ENCODE results near the gene PLA2G6.
A peak's percentile ranks its signal among the peaks of the same experiment; 100 is the strongest.

PLA2G6 gene, protein sequence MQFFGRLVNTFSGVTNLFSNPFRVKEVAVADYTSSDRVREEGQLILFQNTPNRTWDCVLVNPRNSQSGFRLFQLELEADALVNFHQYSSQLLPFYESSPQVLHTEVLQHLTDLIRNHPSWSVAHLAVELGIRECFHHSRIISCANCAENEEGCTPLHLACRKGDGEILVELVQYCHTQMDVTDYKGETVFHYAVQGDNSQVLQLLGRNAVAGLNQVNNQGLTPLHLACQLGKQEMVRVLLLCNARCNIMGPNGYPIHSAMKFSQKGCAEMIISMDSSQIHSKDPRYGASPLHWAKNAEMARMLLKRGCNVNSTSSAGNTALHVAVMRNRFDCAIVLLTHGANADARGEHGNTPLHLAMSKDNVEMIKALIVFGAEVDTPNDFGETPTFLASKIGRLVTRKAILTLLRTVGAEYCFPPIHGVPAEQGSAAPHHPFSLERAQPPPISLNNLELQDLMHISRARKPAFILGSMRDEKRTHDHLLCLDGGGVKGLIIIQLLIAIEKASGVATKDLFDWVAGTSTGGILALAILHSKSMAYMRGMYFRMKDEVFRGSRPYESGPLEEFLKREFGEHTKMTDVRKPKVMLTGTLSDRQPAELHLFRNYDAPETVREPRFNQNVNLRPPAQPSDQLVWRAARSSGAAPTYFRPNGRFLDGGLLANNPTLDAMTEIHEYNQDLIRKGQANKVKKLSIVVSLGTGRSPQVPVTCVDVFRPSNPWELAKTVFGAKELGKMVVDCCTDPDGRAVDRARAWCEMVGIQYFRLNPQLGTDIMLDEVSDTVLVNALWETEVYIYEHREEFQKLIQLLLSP

GRCh38 chr22:38181453-38182200 is at the start of gene PLA2G6:
Gene PLA2G6 (minus strand): TSS chr22:38181830. CDS start chr22:38169426, 12,404 bp downstream.
- DNase-seq (ENCODE audit: low read depth), result peak; percentile 91

DNA sequence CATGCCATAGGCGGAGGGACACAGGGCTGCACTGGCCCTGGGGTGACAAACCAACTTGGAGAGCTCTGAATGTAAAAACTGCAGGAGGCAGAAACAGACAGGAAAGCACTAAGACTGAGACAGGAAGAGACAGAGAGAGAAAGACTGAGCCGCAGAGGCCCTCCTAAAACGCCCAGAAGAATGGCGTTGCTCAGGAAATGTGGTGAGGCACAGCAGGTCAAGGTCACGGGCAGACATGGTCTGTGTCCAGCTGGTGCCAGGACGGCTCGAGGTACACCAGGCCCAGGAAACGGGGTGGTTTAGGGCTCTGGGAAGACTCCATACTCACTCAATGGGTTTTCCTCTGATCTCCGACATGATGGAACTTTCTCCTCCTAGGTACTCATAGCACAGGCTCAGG is 49.3 kb upstream of the PLA2G6 start:
- no peak for DNase-seq (ENCODE audit: low read depth)

DNA sequence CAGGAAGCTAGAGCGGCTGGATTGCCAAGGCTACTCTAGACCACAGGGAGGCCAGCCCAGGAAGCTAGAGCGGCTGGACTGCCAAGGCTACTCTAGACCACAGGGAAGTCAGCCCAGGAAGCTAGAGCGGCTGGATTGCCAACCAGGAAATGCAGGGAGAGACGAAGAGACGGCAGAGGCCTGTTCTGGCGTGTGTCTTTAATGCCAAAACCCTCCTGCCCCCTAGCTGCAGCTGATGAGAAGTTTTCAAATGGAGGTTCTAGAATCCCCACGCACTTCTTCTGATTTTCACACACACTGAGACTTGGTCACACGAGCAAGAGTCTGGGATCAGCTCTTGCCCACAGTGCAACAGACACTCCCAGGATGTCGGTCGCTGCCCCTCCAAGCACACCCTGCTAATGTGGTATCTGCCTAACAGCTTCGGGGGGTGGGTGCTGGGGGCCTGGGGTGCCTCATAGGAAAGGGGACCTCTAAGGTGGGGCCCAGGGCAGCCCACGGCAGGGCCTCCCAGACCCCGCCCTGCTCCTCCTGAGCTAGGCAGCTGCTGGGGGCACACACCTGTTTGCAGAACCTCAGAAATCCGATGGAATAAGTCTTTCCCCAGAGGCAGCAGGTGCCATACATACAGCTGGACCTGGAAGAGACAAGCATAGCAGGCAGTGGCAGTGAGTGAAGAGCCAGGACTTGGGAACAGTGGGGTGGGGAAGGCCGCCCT is 48.6 kb upstream of the PLA2G6 start:
- no peak for DNase-seq (ENCODE audit: low read depth)

GRCh38 chr22:38228873-38229740 is 47.5 kb upstream of the PLA2G6 start:
- DNase-seq (ENCODE audit: low read depth), result peak; percentile 44

GRCh38 chr22:38228326-38228872 is 46.8 kb upstream of the PLA2G6 start:
- no peak for DNase-seq (ENCODE audit: low read depth)

DNA sequence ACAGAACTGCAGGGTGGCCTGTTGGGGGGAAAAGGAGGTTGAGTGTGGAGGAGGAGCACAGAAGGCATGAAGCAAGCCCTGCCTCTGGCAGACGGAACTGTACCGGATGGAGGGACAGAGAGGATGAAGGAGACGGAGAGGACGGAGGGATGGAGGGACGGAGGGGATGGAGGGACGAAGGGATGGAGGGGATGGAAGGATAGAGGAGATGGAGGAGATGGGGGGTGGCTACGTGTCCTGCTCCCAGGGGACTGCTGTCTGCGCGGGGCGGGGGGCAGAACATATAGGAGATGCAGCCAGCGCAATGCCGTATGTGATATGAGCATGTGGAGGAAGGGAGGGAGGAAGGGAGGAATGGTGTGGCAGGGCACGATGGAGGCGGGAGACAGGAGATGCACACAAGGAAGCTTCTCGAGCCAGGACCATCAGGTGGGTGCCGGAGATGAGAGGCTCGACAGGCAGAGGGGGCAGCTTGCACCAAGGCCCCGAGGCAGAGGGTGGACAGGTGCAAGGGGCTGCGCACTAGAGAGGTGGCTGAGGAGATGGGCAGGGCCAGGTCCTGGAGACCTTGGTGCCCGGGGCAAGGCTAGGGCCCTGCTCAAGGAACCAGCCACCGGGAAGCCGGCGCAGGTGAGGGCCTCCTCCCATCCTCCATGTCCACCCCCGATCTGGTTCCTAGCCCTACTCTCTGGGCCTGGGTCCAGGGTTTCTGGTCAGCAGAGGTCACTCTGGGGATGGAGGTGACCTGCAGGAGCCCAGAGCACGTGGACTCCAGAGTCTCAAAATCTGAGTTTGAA is 45.4 kb upstream of the PLA2G6 start:
- no peak for DNase-seq (ENCODE audit: low read depth)

GRCh38 chr22:38223289-38223960 is 41.8 kb upstream of the PLA2G6 start:
- no peak for DNase-seq (ENCODE audit: low read depth)

DNA sequence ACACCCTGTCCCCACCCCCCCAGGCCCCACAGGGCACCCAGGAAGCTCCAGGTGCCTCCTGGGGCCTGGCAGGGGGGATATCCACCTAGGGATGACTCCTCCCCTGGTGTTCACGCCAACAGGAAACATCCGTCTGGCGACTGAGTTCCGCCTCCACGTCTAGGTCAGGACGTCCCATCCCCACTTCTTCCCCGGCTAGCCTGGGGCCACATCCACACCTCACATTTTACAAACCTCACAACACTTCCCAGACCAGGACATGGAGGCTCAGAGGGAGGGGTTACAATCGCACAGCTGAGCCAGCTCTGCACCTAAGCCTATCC is 41.1 kb upstream of the PLA2G6 start:
- no peak for DNase-seq (ENCODE audit: low read depth)

DNA sequence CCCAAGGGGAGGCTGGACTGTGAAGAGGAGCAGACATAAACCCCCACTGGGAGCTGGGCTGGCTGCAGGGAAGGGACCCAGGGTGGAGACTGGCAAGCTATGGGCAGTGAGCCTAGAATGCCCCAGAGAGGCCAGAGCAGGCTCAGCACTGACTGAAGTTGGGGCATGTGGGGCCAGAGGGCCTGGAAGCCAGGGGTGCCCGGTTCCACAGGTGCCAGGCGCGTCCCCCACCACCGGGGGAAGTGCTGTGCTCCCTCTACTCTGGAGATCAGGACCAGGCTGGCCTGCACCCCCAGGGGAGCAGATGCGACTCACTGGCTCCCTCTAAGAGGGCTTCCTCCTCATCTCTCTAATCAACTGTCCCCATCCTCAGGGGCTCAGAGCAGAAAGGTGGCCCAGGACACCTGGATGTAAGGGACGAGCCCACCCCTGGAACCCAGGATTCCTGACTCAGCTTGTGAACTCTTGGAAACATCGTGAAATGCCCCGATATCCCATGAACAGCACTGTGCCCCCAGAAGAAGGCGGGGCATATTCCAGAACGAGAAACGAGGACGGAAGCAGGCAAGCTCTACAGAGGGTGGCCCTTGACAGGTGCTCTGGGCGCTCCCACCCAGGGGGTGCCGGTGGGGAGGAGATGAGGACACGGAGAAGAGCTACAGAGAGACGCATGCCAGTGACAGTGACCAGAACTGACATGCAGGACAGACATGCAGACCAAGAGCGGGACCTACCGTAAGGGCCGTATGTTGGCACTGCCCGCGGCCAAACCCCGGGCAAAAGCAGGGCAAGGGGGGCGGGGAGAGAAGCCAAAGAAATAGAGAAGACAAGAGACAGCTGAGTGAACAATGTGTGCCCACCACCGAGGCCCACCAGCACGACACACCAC is 40.5 kb upstream of the PLA2G6 start:
- DNase-seq (ENCODE audit: low read depth), result no peak

- DNase-seq (ENCODE audit: low read depth), result no peak
Observed at GRCh38 chr22:38221407-38221806, 39.8 kb upstream of the PLA2G6 start.

DNA sequence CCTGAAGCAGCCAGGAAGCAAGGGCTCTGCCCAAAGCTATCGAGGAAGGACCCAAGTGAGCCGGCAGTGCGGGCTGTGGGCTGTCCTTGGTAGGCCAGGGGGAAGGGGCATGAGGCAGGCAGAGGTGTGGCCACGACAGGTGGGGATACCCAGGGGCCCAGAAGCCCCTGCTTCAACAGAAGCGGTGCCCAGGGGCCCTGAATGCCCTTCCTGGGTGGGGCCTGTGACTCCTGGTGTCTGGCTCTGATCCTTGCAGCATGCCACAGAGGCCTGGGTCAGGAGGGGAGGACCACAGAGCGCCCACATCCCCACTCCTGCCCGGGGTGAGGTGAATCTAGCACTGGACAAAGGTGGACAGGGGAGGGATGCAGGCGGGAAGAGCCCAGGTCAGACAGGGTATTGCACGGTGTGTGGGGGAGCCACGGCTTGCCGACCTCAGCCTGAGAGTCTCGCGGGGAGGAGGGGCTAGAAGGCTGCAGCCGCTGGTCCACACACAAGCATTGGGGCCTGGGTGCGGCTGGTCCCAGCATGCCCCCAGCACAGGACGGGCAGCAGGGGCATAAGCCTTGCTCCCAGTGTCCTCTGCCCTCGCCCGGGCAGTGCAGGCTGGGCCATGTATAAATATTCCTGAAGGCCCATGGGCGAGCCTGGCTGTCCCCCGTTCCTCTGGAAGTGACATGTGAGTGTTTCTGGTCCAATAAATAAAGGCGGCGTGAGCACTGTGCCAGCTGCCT is 39.2 kb upstream of the PLA2G6 start:
- DNase-seq (ENCODE audit: low read depth), result no peak

- DNase-seq (ENCODE audit: low read depth), result no peak
Observed at GRCh38 chr22:38220163-38220562, 38.5 kb upstream of the PLA2G6 start.

- no peak for DNase-seq (ENCODE audit: low read depth)
Observed at GRCh38 chr22:38219632-38220031, 38.0 kb upstream of the PLA2G6 start.

GRCh38 chr22:38218661-38219622 is 37.3 kb upstream of the PLA2G6 start:
- peak; percentile 63 for DNase-seq (ENCODE audit: low read depth)

DNA sequence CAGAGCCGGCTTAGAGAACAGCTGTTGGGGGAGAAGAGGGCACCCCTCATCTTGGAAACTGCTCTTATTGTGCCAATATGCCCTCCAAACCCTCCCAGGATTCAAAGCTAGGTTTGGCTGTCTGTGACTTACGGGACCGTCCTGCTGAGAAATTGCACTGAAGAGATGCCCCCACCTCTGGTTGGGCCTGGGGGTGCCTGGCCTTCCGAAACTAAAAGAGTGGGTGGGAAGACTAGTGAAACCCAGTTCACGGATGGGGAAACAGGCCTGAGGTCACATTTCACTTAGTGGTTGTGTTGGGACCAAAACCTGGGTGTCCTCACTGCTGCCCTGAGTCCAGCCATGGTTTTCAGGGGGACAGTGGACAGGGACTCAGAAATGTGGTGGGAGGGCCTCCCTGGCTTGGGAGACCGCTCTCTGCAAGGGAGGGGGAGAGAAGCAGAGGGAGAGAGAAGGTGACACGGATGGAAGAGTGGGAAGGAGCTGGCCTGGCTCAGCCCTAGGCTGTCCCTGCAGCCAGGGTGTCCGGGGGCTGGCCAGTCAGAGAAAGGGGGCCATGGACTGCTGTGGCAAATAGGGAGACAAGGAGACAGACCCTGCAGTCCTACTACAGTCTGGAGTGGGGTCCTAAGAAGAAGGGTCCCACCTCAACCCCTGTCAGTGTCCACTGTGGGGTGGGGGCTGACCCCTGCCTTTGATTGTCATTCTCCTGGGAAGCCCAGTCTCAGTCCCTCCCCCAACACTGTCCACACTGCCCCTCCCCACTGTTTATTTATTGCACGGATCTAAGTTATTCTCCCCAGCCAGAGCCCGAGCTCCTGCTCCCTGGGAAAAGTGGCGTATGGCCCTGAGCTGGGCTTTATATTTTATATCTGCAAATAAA is 33.8 kb upstream of the PLA2G6 start:
- DNase-seq (ENCODE audit: low read depth), result no peak
